HCT116 (cell line): ENCODE results near the gene ADAT3.
A peak's percentile ranks its signal among the peaks of the same experiment; 100 is the strongest.

ENCODE experiments used
- EZH2 ChIP-seq: fragments of 200-600 bp; sonication (generic); IDR thresholded peaks from 2 replicates; pipeline ENCODE4 v1.6.1; 2017; ENCODE audit warnings: antibody characterized with exemption, mixed run types
- JUND ChIP-seq: IDR thresholded peaks from 2 replicates; pipeline ENCODE4 v1.6.1; 2012
- POLR2A ChIP-seq: IDR thresholded peaks from 2 replicates; pipeline ENCODE4 v1.7.0; 2011; ENCODE audit warnings: borderline replicate concordance; ENCODE audit not compliant: insufficient read depth, insufficient read length; ENCODE audit errors: extremely low read depth
- POLR2AphosphoS5 ChIP-seq: IDR thresholded peaks from 2 replicates; pipeline ENCODE4 v1.6.1; 2011; ENCODE audit warnings: mild to moderate bottlenecking, low read depth, low read length, moderate library complexity
- TF ChIP-seq, protein P1 (sequence below), 3 experiments: fragments of 200-600 bp in 1 of 3; sonication (generic) in 1 of 3; IDR thresholded peaks in 2 of 3; conservative IDR thresholded peaks in 1 of 3; 2 replicates each; pipeline ENCODE4 v1.5.1; 2012 to 2017; ENCODE audit warnings: low read depth in 2 of 3, low read length in 2 of 3, antibody characterized with exemption in 1 of 3, borderline replicate concordance in 1 of 3, control low read depth in 1 of 3, mild to moderate bottlenecking in 1 of 3, mixed read lengths in 1 of 3, mixed run types in 1 of 3, moderate library complexity in 1 of 3; ENCODE audit not compliant: insufficient read depth in 1 of 3
- TF ChIP-seq, protein P2 (sequence below): IDR thresholded peaks from 2 replicates; pipeline ENCODE4 v1.6.1; 2012

DNA sequence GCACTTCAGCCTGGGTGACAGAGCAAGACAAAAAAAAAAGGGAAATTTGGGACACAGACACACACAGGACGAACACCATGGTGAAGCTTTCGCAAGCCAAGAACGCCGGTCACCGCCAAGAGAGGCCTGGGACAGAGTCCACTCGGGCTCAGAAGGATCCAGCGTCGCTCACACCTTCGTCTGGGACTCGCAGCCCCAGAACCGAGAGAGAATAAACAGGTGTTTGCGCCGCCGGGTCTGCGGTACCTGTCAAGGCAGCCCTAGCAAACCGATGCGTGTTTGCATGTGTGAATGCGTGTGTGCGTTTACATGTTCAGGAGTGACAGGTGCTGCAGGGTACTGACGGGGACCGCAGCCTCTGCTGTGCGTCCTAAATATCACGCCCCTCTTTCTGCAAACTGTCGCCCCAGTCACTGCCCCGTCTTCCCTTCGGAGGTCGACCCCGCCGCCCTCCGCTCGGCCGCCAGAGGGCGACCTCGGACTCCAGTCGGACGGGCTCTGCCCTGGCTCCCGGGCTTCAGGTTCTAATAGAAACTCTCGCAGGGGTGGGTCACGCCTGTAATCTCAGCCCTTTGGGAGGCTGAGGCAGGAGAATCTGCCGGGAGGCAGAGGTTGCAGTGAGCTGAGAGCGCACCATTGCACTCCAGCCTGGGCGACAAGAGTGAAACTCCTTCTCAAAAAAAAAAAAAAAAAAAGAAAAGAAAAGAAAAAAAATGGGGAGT is 24.0 kb downstream of the ADAT3 start:
- TF ChIP-seq POLR2A (no peak), POLR2AphosphoS5 (no peak), JUND (no peak), EZH2 (no peak)
- TF ChIP-seq, protein P1, sequence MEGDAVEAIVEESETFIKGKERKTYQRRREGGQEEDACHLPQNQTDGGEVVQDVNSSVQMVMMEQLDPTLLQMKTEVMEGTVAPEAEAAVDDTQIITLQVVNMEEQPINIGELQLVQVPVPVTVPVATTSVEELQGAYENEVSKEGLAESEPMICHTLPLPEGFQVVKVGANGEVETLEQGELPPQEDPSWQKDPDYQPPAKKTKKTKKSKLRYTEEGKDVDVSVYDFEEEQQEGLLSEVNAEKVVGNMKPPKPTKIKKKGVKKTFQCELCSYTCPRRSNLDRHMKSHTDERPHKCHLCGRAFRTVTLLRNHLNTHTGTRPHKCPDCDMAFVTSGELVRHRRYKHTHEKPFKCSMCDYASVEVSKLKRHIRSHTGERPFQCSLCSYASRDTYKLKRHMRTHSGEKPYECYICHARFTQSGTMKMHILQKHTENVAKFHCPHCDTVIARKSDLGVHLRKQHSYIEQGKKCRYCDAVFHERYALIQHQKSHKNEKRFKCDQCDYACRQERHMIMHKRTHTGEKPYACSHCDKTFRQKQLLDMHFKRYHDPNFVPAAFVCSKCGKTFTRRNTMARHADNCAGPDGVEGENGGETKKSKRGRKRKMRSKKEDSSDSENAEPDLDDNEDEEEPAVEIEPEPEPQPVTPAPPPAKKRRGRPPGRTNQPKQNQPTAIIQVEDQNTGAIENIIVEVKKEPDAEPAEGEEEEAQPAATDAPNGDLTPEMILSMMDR (IDR thresholded peaks at IDR 0.05 in 2 of 3, conservative IDR thresholded peaks at IDR 0.05 in 1 of 3; ENCODE audit: borderline replicate concordance in 1 of 3, insufficient read depth in 1 of 3, low read depth in 2 of 3, low read length in 2 of 3): peak; percentile 76 to 88 (median 81); a peak in 5 of 6 replicates
- TF ChIP-seq, protein P2, sequence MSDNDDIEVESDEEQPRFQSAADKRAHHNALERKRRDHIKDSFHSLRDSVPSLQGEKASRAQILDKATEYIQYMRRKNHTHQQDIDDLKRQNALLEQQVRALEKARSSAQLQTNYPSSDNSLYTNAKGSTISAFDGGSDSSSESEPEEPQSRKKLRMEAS: no peak
